ENCODE results near the gene PHGDH.
"Not testable (repeated sequence)": the region's sequence is repeated elsewhere in the genome, so short reads cannot be mapped to it uniquely, and the experiment has no call there.

The PHGDH gene

DNA sequence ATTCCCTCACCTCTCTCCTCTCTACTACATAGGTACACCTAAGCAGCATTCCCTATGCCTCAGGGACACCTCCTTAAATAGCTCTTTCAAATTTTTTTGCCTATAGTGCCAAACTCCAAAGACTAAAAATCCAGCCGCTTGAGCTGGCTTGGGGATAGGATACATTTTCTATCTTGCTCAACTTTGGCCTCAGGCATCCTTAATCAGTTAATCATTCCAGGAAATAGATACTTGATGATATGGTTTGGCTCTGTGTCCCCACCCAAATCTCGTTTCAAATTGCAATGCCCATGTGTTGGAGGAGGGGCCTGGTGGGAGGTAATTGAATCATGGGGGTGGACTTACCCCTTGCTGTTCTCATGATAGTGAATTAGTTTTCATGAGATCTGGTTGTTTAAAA lies 11.4 kb upstream of the PHGDH start:
- DNase-seq (ENCODE audit: low spot score) = no peak

GRCh38 chr1:119701659-119702058 lies 10.1 kb upstream of the PHGDH start:
- DNase-seq (ENCODE audit: low spot score) = no peak

DNA sequence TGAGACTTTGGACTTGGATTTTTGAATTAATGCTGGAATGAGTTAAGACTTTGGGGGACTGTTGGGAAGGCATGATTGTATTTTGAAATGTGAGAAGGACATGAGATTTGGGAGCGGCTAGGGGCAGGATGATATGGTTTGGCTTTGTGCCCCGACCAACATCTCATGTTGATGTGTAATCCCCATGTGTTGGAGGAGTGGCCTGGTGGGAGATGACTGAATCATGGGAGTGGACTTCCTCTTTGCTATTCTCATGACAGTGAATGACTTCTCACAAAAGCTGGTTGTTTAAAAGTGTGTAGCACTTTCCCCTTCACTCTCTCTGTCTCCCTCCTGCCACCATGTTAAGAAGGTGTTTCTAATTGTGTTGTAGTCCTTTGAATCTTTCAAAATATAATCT lies 9.3 kb upstream of the PHGDH start:
- DNase-seq (ENCODE audit: low spot score) = no peak

DNA sequence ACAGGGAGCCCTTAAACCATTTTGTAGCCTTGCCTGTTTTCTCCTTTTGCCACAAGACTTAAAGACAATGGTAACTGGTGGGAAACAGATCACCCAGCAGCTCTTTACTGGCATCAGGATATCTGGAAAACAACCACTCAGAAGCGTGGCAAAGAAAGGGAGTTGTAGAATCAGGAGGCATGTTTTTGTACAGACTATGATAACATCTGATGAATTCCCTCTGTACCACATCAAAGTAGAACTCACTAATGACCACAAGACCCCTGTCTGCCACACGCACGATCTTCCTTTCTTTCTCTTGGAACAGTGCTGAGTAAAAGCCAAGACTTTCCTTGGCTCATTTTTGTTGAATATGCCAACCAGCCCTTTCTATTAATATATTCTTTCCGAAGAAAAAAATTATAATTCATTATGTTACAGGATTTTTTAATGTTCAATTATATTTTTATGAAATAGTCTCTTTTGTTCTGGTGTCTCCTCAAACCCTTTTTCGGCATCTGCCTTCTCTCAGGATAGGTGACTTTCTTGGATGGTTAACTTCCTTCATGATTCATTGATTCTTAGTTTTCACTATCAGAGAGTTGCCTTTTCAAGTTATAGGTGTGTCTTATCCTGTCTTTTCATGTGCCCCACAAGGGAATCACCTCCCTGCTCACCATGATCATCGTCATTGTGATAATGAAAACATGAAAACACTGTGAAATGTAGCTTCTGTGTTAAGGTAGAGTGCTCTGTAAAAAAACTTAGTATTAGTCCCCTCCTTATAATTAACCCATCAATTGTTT lies 7.9 kb upstream of the PHGDH start:
- no peak for DNase-seq (ENCODE audit: low spot score)

- not testable (repeated sequence) for DNase-seq (ENCODE audit: low spot score)
Measured at GRCh38 chr1:119706599-119706998, 5.1 kb upstream of the PHGDH start.

DNA sequence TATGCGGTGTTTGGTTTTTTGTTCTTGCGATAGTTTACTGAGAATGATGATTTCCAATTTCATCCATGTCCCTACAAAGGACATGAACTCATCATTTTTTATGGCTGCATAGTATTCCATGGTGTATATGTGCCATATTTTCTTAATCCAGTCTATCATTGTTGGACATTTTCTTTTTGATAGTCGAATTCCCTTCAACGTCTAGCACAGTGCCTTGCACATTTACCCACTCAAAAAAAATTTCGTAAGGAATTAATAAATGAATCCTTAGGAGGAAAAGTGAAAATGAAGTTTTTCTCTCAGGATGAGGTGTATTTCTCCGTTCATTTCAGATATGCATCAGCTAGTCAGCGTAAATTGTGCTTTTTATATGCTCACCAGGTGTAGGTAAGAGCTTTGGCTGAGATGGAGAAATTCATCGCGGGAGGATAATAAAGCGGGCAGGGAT lies 354 bp upstream of the PHGDH start:
- DNase-seq (ENCODE audit: low spot score) = not testable (repeated sequence)

GRCh38 chr1:119712342-119713038 lies 756 bp downstream of the PHGDH start:
- DNase-seq (ENCODE audit: low spot score) = peak; percentile 63

DNA sequence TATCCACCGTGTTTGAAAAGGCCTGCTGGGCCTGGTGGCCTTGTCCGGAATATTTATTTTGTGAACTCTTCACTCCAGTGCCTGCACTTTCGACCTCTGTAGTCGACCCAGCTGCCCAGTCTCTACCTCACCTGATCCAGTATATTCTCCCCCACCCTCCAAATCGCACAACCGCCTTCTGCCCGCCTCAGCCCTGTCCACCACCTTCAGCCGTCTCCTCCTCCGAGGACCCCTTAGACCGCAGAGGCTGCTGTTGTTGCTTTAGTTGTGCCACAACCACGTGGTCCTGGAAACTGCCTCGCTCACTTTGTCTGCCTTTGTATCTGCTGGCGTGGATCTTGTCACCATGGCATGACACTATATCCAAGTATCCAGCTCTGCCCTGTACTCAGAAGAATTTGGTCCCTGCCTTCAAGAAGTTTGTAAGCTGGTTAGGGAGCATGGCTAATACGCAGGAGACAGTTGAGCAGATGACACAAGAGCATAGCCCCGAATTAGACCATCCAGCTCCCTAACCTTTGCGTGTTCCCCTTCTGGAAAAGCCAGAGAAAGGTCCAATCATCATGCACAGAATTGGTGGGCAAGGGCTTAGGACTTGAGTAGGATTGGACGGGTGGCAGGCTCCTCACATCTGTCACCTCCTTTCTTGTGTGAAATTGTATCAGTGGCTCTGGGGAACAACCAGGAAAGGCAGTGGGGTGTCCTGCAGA lies 1.5 kb downstream of the PHGDH start:
- no peak for DNase-seq (ENCODE audit: low spot score)

- DNase-seq (ENCODE audit: low spot score) = no peak
Measured at GRCh38 chr1:119713749-119714456, 2.2 kb downstream of the PHGDH start.

- DNase-seq (ENCODE audit: low spot score) = no peak
Measured at GRCh38 chr1:119714583-119714982, 2.8 kb downstream of the PHGDH start.

GRCh38 chr1:119715542-119715941 lies 3.8 kb downstream of the PHGDH start:
- DNase-seq (ENCODE audit: low spot score) = no peak

- no peak for DNase-seq (ENCODE audit: low spot score)
Measured at GRCh38 chr1:119718409-119718808, 6.7 kb downstream of the PHGDH start.

GRCh38 chr1:119718972-119719371 lies 7.2 kb downstream of the PHGDH start:
- no peak for DNase-seq (ENCODE audit: low spot score)

GRCh38 chr1:119720866-119721440 lies 9.2 kb downstream of the PHGDH start:
- DNase-seq (ENCODE audit: low spot score) = no peak

DNA sequence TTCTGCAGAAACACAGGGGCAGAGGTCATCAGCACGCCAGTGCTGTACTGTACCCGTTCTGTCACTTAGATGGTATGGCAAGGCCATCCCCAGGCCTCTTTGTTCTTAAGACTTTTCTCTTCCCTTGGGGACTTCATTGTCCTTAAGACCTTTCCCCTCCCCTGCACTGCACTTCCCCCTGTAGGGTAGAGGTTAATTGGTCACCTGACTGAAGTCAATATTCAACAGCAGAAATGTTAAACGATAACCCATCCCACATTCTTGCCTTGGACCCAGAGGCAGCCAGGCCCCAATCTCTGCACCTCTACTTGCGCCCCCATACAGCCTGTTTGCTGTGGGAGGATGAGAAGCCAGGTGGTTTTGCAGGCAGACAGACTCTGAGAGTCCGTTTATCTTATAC lies 10.2 kb downstream of the PHGDH start:
- no peak for DNase-seq (ENCODE audit: low spot score)

GRCh38 chr1:119724611-119725218 lies 13.0 kb downstream of the PHGDH start:
- DNase-seq (ENCODE audit: low spot score) = no peak

DNA sequence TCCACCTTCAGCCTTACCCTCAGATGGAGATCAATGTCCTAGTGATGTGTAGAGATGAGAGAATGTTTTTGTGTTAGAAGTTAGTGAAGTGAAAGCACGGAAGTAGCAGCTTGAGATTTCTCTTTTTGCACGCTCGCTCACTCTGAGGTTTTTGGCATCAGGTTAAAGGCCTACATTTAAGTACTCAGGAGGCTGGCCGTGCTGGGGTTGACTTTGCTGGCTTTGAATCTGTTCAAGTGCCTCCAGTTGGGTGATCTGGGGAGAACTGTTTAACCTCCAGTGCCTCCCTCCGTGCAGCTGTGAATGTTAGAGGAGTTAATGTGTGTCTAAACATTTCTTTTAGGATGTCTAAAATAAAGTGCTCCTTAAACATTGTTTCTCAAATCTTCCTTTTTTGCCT lies 13.9 kb downstream of the PHGDH start:
- no peak for DNase-seq (ENCODE audit: low spot score)

GRCh38 chr1:119727991-119728390 lies 16.3 kb downstream of the PHGDH start:
- no peak for DNase-seq (ENCODE audit: low spot score)

GRCh38 chr1:119729044-119729443 lies 17.3 kb downstream of the PHGDH start:
- no peak for DNase-seq (ENCODE audit: low spot score)

- DNase-seq (ENCODE audit: low spot score) = no peak
Measured at GRCh38 chr1:119731060-119731459, 19.3 kb downstream of the PHGDH start.

- no peak for DNase-seq (ENCODE audit: low spot score)
Measured at GRCh38 chr1:119731741-119732430, 20.2 kb downstream of the PHGDH start.
